COLO829 (cell line): Measurements from ENCODE around the gene CRB3.
"Not testable (repeated sequence)": the region's sequence is repeated elsewhere in the genome, so short reads cannot be mapped to it uniquely, and the experiment has no call there.

Experiments used
- DNase-seq: peaks from one replicate; pipeline ENCODE4 v3.0.0; 2012; ENCODE audit warnings: low spot score

Gene CRB3

GRCh38 chr19:6491802-6492592, 27.9 kb downstream of the CRB3 start:
- no peak for DNase-seq

GRCh38 chr19:6494438-6495036, 30.5 kb downstream of the CRB3 start:
- DNase-seq = no peak

- no peak for DNase-seq
These were observed 31.9 kb downstream of the CRB3 start for GRCh38 chr19:6495947-6496346.

GRCh38 chr19:6498294-6499036, 34.4 kb downstream of the CRB3 start:
- DNase-seq = no peak

DNA sequence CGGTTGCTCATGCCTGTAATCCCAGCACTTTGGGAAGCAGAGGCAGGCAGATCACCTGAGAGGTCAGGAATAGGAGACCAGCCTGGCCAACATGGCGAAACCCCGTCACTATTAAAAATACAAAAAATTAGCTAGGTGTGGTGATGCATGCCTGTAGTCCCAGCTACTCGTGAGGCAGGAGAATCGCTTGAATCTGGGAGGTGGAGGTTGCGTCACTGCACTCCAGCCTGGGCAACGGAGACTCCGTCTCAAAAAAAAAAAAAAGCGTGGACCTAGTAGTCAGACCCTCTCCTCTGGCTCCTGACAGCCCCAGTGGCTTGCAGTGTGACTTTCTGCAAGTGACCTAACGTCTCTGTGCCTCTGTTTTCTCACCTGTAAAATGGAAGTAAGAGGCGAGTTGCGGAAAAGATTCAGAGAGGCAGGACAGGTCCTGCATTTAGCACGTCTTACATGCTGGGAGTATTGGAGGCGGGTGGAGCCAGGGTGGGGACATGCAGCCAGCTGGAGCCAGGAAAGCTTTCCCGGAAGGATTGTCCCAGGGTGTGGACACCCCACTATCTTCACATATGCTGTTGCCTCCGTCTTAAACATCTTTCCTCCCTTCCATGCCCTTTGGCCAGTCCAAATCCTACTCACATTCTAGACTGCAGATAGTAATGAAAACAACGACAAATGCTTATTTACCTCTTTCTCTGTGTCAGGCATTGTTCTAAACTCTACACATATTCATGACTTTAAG, 35.1 kb downstream of the CRB3 start:
- no peak for DNase-seq

GRCh38 chr19:6500837-6501739, 37.0 kb downstream of the CRB3 start:
- DNase-seq = no peak

DNA sequence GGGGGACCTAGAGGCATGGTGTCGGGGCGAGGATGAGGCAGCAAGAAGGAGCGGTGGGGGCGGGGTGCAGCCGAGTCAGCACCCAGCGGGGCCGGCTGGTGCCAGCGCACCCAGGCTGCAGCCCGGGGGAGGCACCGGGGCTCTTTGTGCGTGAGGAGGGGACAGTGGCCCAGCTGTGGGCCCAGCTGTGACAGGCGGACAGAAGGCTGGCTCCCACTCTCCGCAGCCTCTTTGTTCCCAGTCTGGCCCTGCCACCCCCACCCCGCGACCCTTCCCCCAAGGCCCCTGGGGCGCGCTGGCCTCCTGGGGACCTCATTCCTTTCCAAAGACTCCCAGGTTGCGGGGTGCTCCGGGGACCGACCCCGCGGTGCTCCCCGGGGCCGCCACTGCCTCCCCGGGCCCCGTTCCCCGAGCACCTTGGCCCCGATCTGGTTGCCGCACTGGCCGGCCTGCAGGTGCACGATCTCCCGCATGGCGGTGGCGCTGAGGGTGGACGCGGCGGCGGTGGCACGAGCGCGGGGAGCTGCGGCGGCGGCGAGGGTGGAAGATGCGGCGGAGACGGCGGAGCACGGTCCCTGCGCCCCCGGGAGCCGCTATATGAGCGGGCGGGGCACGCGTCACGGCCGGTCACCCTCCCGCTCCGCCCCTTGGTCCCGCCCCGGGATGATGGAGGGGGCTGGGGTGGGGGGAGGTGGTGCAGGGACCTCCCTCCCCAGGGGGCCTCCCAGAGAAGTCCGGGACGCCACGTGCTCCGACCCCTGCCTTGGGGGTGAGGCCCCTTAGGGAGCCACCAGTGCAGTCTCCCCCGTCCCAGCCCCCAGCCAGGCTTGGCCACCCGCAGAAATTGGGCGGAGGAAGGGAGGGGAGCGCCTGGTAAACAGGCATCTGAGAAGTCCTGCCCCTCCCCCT, 37.9 kb downstream of the CRB3 start, which contains the start of gene TUBB4A:
Gene TUBB4A (minus strand): TSS at position 570 of the 909 bp plus-strand sequence. CDS start 97 bp downstream, at position 473.
- DNase-seq = no peak

- DNase-seq = peak; percentile 58
These were observed 39.5 kb downstream of the CRB3 start for GRCh38 chr19:6503407-6504201.

- not testable (repeated sequence) for DNase-seq
These were observed 44.1 kb downstream of the CRB3 start for GRCh38 chr19:6508028-6508771.

DNA sequence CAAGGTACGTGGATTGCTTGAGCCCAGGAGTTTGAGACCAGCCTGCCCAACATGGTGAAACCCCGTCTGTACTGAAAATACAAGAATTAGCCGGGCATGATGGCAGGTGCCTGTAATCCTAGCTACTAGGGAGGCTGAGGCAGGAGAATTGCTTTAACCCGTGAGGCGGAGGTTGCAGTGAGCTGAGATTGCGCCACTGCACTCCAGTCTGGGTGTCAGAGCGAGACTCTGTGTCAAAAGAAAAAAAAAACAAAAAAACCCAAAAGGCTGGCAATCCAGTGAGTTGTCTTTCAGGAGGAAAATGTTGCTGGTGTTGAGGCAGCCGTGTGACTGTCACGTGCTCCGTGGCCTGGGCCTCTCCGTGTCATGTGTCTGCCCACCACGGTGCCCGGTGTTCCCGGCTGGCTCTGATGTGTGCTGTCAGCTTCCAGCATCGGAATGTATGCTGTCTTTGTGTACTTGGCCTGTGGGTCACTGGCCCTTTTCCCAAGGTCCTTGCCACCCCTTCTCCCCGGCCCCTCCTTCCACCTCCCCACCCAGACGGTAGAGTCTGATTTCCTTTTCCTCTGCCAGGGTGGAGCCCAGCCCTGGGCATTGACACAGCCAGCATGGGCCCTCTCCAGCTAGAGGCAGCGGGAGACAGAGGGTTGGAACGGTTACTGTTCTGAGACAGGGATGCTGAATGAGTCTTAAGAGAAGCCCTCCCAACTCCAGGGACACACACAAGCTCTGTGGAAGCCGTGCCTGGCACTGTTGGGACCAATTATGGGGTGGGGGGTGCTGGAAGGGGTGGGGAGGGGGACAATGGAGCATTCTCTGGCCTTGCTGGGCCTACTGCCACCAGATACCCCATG, 45.3 kb downstream of the CRB3 start:
- DNase-seq = peak; percentile 92

DNA sequence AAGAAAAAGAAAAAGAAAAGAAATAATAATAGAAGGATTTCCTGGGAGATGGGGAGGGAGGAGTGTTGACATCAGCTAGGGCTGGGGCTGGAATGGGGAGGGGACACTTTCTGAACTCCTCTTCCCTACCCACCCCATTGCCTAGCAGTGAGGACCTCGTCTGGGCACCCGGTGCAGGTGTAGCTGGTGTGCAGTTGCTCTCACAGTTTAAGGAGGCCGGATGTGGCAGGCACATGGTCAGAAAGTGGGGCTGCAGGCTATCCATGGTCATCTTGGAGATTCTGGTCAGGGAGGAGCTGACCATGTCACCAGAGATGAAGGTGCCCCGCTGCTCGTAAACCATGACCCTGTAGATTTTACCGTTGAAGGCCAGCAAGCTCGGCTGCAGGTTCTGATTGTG, 46.5 kb downstream of the CRB3 start:
- no peak for DNase-seq

DNA sequence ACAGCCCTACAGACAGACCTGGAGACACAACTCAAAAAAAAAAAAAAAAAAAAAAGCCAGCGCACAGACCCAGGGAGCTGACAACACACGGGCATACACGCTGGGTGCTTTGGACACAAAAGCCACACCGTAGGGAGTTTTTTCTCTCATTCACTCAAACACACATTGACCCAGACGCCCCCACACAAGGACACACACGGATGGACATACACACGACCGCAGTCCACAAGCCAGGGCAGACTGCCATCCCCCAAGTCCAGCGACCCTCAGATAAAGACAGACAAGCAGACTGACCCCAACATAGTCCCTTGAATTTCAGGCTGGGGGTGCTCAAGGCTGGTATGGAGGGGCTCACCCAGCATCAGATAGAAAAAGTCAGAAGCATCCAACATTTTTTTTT, 50.0 kb downstream of the CRB3 start:
- DNase-seq = no peak

- no peak for DNase-seq
These were observed 51.0 kb downstream of the CRB3 start for GRCh38 chr19:6514926-6515544.

- peak; percentile 100 for DNase-seq
These were observed 52.1 kb downstream of the CRB3 start for GRCh38 chr19:6516018-6516658.
